GM19025 (cell line): ENCODE data around the gene CUL9.

Experiments used
- ATAC-seq: cut with Tn5 transposase; IDR thresholded peaks from one replicate; pipeline ENCODE4 v1.9.1; 2021; ENCODE audit warnings: mild to moderate bottlenecking, low read depth, moderate library complexity; ENCODE audit not compliant: unreplicated experiment

The CUL9 gene

DNA sequence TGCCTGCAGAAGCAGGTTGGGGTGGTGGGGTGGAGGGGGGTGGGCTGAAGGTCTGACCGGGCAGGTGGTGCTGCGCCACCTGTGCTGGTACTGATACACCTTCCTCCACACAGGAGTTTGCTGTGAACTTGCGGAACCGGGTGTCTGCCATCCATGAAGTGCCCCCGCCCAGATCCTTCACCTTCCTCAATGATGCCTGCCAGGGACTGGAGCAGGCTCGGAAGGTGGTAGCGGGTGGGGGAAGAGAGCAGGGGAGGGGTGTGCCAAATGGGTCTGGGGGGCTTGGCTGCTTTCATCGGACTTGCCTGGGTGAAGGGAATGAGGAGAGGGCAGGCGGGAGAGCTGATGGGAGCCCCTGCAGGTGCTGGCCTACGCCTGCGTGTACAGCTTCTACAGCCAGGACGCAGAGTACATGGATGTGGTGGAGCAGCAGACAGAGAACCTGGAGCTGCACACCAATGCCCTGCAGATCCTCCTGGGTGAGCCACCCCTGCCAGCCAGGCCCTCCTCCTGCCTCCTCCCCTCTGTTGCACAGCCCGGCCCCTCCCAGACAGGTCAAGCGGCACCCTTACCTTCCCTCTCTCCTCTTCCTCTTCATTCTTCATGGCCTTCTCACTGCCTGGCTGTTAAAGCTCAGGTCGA is 40.5 kb downstream of the CUL9 start:
- no peak for ATAC-seq

GRCh38 chr6:43223175-43223574 is 41.2 kb downstream of the CUL9 start:
- ATAC-seq, result no peak

GRCh38 chr6:43226192-43226851 is 44.3 kb downstream of the CUL9 start:
- ATAC-seq, result no peak

- ATAC-seq, result peak; percentile 74
Measured at GRCh38 chr6:43228951-43229802, 47.2 kb downstream of the CUL9 start, which contains the start of gene DNPH1. Gene DNPH1 (minus strand): TSS chr6:43229481. CDS start chr6:43229456, 25 bp downstream.

DNA sequence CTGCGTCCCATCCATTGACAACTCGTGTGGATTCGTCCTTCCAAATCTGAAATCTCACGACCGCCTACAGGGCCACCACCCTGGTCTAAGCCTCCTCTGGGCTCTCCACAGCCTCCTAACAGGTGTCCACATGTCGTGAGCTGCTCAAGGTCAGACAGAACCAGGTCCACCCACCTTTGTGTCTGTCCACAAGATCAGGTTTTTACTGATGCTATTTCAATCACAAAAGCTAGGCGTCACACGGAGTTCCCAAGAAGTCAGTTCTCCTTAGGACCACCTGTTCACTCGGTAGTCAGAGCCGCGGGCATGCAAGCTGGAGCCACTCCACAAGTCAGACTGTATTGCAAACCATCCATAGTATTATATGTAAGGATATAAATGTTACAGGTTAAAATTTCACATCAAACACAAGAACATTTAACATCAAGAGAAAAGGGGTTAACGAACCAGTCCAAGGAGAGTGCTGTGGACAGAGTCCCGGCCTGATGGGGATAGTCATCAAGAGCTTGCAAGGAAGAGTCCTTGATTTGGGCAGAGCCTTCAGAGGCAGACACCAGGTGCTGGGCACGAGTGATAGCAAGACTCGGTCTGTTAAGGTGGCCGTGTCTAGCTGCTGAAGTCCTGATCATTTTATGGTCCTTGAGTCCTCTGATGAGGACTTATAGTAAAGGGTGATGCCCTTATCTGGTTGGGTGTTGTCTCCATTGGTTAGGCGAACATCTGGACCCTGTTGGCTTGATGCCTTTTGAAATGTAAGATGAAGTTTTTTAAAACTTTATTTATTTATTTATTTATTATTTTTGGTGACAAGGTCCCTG is 48.0 kb downstream of the CUL9 start:
- no peak for ATAC-seq

- ATAC-seq, result no peak
Measured at GRCh38 chr6:43231053-43231452, 49.1 kb downstream of the CUL9 start.

DNA sequence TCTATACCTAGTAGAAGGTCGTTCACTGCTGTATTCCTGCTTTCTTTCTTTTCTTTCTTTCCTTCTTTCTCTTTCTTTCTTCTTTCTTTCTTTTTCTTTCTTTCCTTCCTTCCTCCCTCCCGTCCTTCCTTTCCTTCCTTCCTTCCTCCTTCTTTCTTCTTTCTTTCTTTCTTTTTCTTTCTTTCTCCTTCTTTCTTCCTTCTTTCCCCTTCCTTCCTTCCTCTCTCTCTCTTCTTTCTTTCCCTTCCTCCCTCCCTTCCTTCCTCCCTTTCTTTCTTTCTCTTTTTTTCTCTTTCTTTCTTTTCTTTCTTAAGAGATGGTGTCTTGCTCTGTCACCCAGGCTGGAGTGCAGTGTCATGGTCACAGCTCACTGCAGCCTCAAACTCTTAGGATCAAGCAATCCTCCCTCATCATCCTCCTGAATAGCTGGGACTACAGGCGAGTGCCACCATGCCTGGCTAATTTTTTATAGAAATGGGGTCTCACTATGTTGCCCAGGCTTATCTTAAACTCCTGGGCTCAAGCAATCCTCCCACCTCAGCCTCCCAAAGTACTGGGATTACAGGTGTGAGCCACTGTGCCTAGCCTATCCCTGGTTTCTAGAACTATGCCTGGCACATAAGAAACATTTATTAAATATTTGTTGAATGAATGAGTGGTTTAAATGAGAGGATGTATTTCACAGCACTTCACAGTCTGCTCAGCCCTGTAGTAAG is 49.9 kb downstream of the CUL9 start:
- no peak for ATAC-seq

GRCh38 chr6:43235841-43236240 is 53.8 kb downstream of the CUL9 start:
- ATAC-seq, result no peak

DNA sequence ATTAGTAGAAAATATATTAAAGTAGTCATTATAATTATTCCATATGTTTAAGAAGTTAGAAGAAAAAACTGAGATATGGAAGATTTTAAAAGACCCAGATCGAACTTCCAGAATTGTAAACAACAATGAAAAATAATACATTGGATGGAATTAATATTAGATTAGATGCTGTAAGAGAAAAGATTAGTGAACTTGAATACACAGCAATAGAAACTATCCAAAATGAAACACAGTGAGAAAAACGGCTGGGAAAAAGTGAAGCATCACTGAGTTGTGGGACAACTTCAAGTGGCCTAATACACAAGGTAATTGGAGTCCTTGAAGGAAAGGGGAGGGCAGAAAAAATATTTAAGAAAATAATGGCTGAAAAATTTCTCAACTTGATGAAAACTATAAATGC is 57.1 kb downstream of the CUL9 start:
- no peak for ATAC-seq

GRCh38 chr6:43240950-43241349 is 59.0 kb downstream of the CUL9 start:
- ATAC-seq, result no peak

DNA sequence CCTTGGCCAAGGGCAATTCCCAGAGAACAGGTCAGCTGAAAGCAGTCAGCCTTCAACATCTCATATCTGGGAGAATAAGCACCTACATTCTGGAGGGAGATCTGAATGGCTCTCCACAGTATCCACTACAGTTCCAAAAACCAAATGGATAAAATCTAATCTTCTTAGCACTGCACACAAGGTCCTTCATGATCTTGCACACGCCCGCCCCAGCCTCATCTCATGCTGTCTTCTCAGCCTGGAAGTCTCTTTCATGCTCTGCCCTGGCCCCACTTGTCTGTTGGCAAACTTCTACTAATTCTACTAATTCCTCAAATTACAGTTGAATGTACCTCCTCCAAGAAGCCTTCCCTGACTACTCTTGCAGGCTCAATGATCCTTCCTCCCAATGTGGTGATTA is 59.5 kb downstream of the CUL9 start:
- no peak for ATAC-seq

- no peak for ATAC-seq
Measured at GRCh38 chr6:43242908-43243663, 61.1 kb downstream of the CUL9 start, which contains the start of gene TTBK1. Gene TTBK1 (plus strand): TSS chr6:43243481. CDS start chr6:43246661, 3,180 bp downstream.

DNA sequence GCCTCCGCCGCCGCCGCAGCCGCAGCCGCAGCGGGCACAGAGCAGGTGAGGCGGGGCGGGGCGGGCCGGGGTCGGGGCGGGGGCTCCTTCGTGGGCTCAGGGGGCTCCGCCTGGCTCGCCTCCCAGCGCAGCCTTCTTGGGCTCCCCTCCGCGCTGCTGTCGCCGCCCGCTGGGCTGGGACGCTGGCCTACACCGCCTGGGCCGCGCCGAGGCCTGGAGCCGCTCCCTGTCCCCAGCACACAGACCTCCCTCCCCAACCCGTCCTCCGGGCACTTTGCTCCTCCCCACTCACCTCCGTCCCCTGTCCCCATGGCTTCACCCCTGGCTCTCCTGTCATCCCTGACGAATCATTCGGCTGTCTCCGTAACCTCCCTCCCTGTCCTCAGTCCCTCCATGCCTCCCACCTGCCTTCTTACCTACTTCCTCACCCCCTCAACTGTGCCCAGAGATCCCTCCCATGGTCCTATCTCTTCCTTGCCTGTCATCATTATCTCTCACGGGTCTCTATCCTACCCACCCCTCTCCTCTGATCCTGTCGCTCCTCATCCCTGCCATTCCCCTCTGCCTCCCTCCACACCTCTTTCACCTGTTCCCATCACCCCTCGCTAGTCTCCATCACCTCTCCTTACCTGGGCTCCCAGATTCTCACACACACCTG is 61.8 kb downstream of the CUL9 start:
- ATAC-seq, result no peak

- ATAC-seq, result peak; percentile 23
Measured at GRCh38 chr6:43246301-43247113, 64.5 kb downstream of the CUL9 start.

- peak; percentile 88 for ATAC-seq
Measured at GRCh38 chr6:43247114-43247999, 65.4 kb downstream of the CUL9 start.

DNA sequence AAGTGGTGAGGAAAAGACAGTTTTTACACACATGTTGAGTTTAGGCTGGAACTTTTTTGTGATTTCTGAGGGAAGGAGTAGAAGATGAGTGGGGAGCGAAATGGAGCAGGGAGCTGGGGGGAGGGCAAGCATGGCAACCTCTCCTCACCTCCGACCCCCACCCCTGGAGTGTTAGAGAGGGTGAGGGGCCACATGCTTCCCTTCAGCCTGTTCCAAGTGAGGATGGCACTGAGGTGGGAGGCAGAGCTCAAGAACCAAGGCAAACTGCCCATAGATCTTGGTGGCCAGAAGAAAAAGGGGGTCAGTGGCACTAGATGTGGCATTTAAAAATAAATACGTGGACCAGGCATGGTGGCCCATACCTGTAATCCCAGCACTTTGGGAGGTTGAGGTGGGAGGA is 66.1 kb downstream of the CUL9 start:
- no peak for ATAC-seq

DNA sequence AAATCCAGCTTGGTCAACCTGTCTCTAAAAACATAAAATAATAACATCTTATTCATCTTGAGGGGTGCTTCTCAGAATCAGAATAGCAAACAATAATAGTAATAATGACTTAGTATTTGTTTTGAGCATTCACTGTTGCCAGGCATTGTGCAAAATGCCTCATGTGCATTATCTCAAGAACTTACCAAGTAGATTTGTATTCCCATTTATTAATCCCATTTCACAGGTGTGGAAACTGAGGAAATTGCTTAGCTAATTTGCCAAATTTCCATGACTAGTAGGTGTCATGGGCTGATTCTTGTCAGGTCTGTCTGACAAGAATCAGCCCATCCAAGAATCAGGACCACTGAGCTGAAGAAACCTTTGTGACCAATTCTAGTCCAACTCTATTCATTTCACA is 66.8 kb downstream of the CUL9 start:
- ATAC-seq, result no peak
